Fibroblast of villous mesenchyme (primary cell): ENCODE data around the gene SLU7. TPM values are rescaled to one million over a fixed set of nuclear protein-coding genes. Genes with fewer than 3 reads are reported as not detected.

Source experiments
- DNase-seq: peaks from one replicate; pipeline ENCODE4 v3.0.0-alpha.2; 2010; ENCODE audit warnings: low read depth
- H3K4me3 ChIP-seq: 2 replicates; pipeline ENCODE4 v1.5.1; 2011; ENCODE audit warnings: low read depth, mild to moderate bottlenecking, low read length
- total RNA-seq: library from RNA; depleted of rRNA; stranded (reverse); fragments of >200 nt; gene quantifications from 2 replicates; pipeline ENCODE4 v1.2.3, GENCODE V29; 2012
- TF ChIP-seq, protein P1 (sequence below): IDR thresholded peaks from 2 replicates; pipeline ENCODE4 v1.5.1; 2012; ENCODE audit warnings: low read depth, mild to moderate bottlenecking, low read length; ENCODE audit not compliant: insufficient read depth

SLU7 gene
- total RNA-seq, 1 donor, result 48.4 TPM

DNA sequence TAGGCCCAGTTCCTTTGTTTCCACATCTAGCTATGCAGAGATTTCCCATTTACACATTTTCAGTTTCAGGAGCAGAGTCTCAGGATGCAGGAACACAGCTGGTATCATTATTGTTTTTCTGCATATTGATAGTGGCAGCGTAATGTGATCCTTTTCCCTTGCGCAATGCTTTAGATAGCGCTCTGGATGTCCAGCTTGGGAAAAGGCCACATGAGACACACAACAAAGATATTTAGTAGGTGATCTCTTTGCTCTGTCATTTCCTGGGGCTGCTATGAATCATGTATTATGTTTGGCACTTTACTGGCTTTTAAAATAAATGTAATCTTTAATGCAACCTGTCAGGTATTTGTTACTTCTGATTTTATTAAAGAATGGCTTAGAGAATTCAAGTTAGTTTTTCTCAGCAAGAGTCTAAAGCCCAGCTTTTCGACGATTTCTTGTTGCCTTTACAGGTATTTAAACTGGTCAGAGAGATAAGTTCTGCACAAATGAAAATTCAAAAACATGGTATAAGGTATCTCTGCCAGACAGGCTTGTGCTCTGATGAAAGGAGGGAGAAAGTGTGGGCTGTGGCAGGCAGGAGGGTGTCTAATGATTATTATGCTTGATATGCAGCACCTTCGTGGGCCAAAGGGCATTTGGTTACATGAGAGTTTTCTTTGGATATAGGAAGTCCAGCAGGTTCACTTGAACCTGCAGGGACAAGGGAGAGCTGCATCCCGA, 45.0 kb upstream of the SLU7 start:
- H3K4me3 ChIP-seq, result no peak overlapping the region
- TF ChIP-seq, protein P1, sequence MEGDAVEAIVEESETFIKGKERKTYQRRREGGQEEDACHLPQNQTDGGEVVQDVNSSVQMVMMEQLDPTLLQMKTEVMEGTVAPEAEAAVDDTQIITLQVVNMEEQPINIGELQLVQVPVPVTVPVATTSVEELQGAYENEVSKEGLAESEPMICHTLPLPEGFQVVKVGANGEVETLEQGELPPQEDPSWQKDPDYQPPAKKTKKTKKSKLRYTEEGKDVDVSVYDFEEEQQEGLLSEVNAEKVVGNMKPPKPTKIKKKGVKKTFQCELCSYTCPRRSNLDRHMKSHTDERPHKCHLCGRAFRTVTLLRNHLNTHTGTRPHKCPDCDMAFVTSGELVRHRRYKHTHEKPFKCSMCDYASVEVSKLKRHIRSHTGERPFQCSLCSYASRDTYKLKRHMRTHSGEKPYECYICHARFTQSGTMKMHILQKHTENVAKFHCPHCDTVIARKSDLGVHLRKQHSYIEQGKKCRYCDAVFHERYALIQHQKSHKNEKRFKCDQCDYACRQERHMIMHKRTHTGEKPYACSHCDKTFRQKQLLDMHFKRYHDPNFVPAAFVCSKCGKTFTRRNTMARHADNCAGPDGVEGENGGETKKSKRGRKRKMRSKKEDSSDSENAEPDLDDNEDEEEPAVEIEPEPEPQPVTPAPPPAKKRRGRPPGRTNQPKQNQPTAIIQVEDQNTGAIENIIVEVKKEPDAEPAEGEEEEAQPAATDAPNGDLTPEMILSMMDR, result no peak
- peak; percentile 77 for DNase-seq

DNA sequence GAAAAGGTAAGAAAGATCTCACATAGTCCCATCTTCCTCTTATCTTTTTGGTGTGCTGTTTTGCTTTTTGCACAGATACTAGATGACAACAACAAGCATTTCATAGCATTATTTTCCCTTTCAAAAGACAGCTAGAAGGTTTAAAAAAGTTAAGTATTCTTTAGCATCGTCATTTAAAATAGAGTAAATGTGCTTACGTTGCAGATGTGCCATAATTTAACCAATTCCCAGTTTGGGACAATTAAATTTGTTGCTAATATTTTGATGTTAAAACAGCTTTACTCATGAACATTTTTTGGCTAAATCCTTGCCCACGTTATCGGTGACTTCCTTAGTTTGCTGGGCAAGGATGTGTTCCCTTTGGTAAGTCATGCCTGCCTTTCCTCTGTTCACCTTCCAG, 44.3 kb upstream of the SLU7 start:
- TF ChIP-seq, protein P1, result no peak
- H3K4me3 ChIP-seq, result no peak overlapping the region
- DNase-seq, result no peak

DNA sequence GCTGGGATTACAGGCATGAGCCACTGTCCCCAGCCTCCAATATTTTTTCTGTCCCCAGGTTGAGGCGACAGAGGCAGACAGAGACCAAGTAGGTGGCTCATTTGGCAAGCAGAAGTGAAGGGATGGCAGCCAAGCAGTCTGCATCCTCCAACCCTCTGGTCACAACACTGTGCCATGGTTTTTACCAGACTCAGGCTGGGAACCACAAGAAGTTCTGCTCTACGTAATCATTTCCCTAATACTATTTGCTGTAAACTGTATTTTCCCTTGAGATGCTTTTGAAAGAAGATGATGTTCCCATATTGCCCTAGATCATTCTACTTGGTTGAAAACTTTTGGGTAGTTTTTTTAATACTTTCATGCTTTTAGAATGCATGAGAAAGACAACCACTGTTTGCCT, 43.3 kb upstream of the SLU7 start:
- H3K4me3 ChIP-seq, result no peak overlapping the region
- no peak for DNase-seq
- TF ChIP-seq, protein P1, result no peak

DNA sequence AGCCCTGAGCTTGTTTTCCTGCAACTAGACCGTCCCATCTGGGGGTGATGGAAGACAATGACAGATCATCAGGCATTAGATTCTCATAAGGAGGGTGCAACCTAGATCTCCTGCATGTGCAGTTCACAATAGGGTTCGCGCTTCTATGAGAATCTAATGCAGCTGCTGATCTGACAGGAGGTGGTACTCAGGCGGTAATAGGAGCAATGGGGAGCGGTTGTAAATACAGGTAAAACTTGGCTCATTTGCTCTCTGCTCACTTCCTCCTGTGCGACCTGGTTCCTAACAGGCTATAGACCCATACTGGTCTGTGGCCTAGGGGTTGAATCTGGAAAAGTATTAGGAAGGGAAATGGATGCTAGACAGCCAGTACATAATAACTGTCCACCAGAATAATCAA, 42.5 kb upstream of the SLU7 start:
- TF ChIP-seq, protein P1, result no peak
- DNase-seq, result no peak
- H3K4me3 ChIP-seq, result no peak overlapping the region

- DNase-seq, result no peak
- TF ChIP-seq, protein P1, result peak; percentile 29
- H3K4me3 ChIP-seq, result no peak overlapping the region
These were observed 41.6 kb upstream of the SLU7 start for GRCh38 chr5:160460377-160461049.

DNA sequence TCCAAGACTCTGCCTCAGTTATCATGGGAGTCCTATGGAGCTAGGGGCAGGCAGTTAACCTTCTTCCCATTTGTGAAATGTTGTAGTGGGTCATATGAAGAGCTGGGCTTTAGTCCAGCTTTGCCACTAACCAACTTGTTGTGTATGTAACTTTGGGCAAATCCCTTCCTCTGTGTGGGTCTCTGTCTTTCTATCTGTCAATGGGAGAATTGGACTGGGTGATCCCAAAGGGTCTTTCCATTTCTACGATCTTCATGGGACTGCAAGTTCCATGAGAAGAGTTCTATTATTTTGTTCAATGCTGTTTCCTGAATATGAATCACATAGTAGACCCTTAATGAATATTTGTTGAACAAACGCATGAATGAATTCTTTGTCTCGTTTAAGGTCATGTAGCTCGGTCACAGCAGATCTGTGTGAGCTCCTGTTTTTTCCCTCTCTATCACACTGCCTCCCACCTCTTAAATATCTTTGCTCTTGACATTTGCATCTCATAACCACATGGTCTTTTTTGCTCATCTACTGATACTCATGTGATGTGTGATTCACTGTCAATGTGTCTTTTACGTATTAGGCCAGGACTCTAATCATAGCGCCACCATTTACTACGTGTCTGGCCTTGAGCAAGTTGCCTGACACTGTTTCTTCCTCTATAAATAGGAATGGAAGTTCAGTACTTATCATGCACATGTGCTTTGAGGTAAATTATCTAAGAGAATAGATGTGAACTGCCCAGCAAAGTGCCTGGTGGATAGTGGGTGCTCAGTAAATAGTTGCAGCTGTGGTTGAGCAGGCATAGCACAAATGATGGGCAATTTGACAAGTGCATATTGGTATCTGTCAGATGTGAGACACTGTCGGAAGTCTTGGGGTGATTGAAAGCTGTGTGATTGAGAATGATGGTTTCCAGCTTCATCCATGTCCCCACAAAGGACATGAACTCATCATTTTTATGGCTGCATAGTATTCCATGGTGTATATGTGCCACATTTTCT, 40.2 kb upstream of the SLU7 start:
- TF ChIP-seq, protein P1, result no peak
- DNase-seq, result no peak
- no peak overlapping the region for H3K4me3 ChIP-seq
